Measurements from ENCODE around the gene EPHA7.

Gene EPHA7

GRCh38 chr6:93393554-93394074 is 25.7 kb downstream of the EPHA7 start:
- no peak for DNase-seq (ENCODE audit: low read depth in 2 of 2)

GRCh38 chr6:93392797-93393196 is 26.6 kb downstream of the EPHA7 start:
- no peak for DNase-seq (ENCODE audit: low read depth in 2 of 2)

- no peak for DNase-seq (ENCODE audit: low read depth in 2 of 2)
These were observed 27.4 kb downstream of the EPHA7 start for GRCh38 chr6:93391965-93392364.

GRCh38 chr6:93389192-93389591 is 30.2 kb downstream of the EPHA7 start:
- no peak for DNase-seq (ENCODE audit: low read depth in 2 of 2)

- no peak for DNase-seq (ENCODE audit: low read depth in 2 of 2)
These were observed 31.3 kb downstream of the EPHA7 start for GRCh38 chr6:93388070-93388469.

GRCh38 chr6:93376026-93376540 is 43.3 kb downstream of the EPHA7 start:
- no peak for DNase-seq (ENCODE audit: low read depth in 2 of 2)

- DNase-seq (ENCODE audit: low read depth in 2 of 2) = no peak
These were observed 45.9 kb downstream of the EPHA7 start for GRCh38 chr6:93373445-93373844.

GRCh38 chr6:93371756-93372155 is 47.6 kb downstream of the EPHA7 start:
- no peak for DNase-seq (ENCODE audit: low read depth in 2 of 2)

GRCh38 chr6:93369586-93370134 is 49.7 kb downstream of the EPHA7 start:
- DNase-seq (ENCODE audit: low read depth in 2 of 2) = no peak

GRCh38 chr6:93366506-93366905 is 52.9 kb downstream of the EPHA7 start:
- DNase-seq (ENCODE audit: low read depth in 2 of 2) = no peak

GRCh38 chr6:93365445-93365844 is 53.9 kb downstream of the EPHA7 start:
- DNase-seq (ENCODE audit: low read depth in 2 of 2) = no peak

GRCh38 chr6:93358435-93358834 is 60.9 kb downstream of the EPHA7 start:
- DNase-seq (ENCODE audit: low read depth in 2 of 2) = no peak

GRCh38 chr6:93352604-93353003 is 66.8 kb downstream of the EPHA7 start:
- no peak for DNase-seq (ENCODE audit: low read depth in 2 of 2)

- DNase-seq (ENCODE audit: low read depth in 2 of 2) = no peak
These were observed 68.1 kb downstream of the EPHA7 start for GRCh38 chr6:93351222-93351621.

GRCh38 chr6:93350774-93351173 is 68.6 kb downstream of the EPHA7 start:
- DNase-seq (ENCODE audit: low read depth in 2 of 2) = no peak

GRCh38 chr6:93344333-93344835 is 75.0 kb downstream of the EPHA7 start:
- DNase-seq (ENCODE audit: low read depth in 2 of 2) = no peak

- no peak for DNase-seq (ENCODE audit: low read depth in 2 of 2)
These were observed 75.9 kb downstream of the EPHA7 start for GRCh38 chr6:93343476-93343875.

- DNase-seq (ENCODE audit: low read depth in 2 of 2) = no peak
These were observed 77.3 kb downstream of the EPHA7 start for GRCh38 chr6:93341900-93342613.

- DNase-seq (ENCODE audit: low read depth in 2 of 2) = no peak
These were observed 81.5 kb downstream of the EPHA7 start for GRCh38 chr6:93337772-93338394.

- no peak for DNase-seq (ENCODE audit: low read depth in 2 of 2)
These were observed 82.3 kb downstream of the EPHA7 start for GRCh38 chr6:93337014-93337413.

- no peak for DNase-seq (ENCODE audit: low read depth in 2 of 2)
These were observed 89.9 kb downstream of the EPHA7 start for GRCh38 chr6:93329301-93330000.

GRCh38 chr6:93327857-93328256 is 91.5 kb downstream of the EPHA7 start:
- no peak for DNase-seq (ENCODE audit: low read depth in 2 of 2)

Data from stimulated activated CD8-positive, alpha-beta memory T cell treated with anti-CD3 and anti-CD28 coated beads, Interleukin-15, amount 100 ng/mL, for 48 hours (primary cell).